RPMI8226 (cell line): ENCODE results near the gene PALM.

Experiments
- DNase-seq: peaks from one replicate; pipeline ENCODE4 v3.0.0-alpha.2; 2015

The PALM gene

DNA sequence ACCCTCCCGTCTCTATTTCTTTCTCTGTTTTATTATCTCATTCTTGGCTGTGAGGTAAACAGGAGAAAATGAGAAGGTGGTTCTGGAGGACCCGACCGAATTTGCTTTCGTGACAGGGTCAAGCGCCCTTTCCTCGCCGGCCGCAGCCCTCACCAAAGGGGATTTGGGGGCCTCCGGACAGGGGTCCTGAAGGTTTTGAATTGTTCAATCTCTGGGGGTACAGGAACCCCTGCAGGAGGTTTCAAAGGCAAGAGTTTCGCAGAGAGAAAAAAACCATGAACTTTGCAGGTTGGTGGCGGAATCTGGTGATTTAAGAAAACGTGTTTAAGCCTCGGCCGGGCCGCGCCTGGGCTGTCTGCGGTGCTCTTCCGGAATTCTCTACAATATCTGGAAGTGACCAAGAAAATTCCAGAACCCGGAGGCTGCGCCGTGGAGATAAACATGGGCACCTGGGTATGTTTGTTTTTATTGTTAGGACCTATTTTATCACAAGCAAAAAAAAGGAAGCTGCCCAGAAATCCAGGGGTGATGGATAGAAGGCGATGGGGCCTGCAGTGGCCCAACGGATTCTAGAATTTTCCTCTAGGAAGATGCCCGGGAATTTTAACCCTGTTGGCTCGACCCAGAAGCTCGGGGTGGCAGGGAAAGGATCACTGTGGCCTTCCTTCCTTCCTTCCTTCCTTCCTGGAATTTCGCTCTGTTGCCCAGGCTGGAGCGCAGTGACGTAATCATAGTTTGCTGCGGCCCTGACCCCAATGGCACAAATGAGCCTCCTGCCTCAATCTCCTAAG, 74.3 kb downstream of the PALM start:
- DNase-seq, result no peak

DNA sequence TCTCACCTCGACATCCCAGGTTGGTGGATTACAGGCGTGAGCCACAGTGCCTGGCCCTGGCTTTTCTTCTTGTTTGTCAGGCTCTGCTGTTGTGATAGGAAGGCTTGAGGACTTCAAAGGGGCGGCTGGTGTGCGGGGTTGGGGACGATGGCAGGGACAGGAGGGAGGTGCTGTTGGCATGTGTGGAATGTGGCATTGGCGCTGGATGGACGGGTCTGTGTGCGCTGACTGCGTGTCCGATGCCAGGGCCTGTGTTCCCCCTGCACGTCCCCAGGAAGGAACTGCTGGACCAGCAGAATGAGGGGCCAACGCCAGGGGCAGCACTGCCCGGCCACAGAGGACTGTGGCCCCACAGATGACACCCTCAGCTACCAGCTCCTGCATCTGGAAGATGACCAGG, 75.8 kb downstream of the PALM start:
- no peak for DNase-seq

DNA sequence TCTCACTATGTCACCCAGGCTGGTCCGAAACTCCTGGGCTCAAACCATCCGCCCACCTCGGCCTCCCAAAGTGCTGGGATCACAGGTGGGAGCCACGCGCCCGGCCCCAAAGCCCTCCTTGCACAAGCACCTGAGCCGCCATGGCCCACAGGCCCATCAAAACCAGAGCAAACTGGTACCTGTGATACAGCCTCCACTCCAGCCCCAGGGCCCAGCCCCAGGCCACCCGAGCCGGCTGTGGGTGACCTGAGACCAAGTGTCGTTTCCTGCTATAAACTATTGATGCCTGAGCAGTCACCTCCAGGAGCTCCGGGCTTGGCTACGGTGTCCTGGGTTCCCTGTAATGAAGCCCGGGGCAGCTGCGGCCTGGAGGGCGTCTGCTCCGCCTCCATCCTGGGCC, 78.8 kb downstream of the PALM start:
- DNase-seq, result no peak

DNA sequence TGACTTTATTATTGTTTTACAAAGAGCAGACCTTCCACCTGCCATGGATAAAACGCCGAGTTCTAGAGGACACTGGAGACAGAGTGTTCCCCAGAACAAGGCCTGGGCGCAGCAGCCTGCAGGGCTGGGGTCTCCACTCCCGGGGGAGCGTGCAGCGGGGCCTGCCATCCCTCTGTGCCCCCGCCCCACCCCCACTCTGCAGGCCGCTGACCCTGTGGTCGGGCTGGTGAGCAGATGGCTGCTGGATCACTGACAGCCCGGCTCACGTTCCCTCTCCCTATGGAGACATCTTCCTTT, 79.9 kb downstream of the PALM start:
- no peak for DNase-seq

DNA sequence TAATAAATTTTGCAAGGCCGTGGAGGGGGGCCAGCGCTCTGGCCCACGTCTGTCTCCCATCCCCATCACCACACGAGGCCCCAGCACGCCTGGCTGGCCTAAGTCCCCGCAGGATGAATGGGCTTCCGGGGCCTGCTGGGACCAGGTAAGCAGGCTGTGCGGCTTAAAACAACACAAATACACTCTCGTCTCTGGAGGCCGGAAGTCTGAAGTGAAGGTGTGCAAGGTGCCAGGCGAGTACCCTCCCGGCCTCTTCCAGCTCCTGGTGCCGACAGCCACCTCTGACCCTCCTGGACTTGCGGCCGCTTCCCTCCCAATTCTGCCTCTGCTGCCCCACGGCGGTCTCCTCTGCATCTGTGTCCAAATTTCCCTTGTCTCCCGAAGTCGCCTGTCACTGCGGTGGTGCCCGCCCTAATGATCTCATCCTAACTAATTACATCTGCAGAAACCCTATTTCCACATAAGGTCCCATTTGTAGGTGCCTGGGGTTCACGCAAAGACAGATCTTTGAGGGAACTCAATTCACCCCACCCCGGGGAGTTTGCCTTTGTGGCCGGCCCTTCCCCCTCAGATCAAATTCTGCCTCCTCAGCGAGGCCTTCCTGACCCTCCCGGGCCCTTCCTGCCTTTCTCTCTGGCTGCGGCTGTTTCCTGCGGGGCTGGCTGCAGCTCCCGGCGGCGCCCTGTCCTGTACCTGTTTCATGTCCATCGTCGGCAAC, 80.4 kb downstream of the PALM start:
- no peak for DNase-seq

DNA sequence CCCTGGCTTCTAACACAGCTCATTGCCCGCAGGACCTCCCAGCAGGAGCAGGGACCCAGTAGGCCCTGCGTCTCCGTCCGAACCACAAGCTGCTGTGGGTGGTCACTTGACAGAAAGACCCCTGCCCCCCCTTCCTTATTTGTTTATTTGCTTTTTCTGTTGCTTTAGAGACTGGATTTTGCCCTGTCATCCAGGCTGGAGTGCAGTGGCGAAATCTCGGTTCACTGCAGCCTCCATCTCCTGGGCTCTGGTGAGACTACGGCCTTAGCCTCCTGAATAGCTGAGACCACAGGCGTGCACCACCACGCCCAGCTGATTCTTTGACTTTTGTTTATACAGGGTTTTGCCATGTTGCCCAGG, 80.9 kb downstream of the PALM start:
- DNase-seq, result no peak

DNA sequence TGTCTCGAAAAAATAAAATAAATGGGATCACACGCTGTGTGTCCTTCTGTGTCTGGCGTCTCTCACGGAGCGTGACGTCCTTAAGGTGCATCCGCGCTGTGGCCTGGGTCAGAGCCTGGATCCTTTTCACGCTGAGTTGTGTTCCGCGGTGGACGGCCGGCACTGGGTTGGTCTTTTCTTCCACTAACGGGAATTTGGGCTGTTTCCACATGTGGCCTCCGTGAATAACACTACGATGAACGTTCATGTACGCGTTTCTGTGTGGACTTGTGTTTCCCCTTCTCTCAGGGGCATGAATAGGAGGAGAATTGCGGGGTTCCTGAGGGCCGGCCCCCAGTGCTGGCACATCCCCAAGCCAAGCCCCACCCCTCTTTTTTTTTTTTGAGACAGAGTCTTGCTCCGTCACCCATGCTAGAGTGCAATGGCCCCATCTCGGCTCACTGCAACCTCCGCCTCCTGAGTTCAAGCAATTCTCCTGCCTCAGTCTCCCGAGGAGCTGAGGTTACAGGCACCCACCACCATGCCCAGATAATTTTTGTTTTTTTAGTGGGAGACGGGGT, 82.4 kb downstream of the PALM start:
- DNase-seq, result no peak

DNA sequence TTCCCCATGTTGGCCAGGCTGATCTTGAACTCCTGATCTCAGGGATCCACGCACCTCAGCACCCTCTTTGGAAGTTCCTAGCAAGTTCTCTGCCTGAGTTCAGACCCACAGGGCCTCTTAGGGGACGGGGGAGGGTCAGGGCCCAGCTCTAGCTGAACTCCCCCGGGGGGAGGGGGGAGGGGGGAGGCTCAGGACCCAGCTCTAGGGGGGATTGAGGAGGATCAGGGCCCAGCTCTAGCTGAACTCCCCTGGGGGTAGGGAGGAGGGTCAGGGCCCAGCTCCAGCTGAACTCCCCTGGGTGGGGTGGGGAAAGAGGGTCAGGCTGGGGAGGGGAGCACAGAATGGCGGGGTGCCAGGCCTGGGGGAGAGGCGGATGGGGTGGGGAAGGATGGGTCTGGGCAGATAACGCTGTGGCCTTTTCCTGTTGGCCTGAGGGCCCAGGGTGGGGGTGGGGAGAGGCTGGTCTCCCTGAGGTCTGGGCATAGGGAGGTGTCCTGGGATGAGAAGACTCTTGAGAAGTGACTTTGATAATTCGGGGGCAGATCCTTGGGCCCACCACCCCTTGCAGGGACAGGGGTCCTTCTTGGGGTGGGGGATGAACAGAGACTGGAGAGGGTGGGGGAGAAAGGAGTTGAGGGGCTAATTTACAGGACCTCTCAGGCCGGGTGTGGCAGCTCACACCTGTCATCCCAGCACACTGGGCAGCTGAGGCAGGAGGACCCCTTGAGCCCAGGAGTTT, 83.0 kb downstream of the PALM start:
- no peak for DNase-seq

DNA sequence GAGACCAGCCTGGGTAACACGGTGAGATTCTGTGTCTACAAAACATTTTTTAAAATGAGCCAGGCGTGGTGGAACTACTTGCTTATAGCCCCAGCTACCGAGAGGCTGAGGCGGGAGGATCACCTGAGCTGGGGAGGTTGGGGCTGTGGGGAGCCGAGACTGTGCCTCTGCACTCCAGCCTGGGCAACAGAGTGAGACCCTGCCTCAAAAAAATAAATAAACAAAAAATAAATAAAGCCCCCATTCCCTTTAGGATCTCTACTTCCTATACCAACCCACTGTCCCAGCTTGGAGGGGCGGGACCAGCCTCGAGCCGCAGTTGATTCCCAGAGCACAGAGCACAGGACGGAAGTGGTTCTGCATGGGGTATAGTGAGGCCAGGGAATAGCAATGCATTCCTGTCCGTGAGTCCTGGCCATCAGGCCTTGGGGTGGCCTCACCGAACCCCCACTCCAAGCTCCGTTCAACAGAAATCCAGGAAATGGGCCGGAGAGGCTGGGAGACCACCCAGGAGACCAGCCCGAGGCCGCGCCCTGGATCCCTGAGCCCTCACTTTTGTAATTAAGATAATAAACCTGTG, 83.7 kb downstream of the PALM start:
- no peak for DNase-seq

DNA sequence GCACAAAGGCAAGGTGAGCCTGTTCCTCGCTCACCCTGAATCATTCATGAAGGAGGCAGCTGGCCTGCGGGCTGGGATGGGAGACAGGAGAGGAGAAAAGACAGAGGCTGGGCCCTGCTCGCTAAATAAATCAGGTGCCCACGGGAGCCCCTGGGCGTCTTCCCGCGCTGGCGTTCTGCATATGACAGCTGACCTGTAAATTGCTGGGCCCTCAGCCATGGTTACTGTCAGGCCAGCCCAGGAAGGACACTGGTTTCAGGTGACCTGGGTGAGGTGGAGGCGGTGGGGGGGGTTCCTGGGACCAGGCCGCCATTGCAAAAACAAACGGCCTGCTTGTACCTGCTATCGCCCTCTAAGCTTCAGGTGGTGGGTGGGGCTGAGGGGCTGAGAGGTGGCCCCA, 85.1 kb downstream of the PALM start:
- DNase-seq, result no peak

DNA sequence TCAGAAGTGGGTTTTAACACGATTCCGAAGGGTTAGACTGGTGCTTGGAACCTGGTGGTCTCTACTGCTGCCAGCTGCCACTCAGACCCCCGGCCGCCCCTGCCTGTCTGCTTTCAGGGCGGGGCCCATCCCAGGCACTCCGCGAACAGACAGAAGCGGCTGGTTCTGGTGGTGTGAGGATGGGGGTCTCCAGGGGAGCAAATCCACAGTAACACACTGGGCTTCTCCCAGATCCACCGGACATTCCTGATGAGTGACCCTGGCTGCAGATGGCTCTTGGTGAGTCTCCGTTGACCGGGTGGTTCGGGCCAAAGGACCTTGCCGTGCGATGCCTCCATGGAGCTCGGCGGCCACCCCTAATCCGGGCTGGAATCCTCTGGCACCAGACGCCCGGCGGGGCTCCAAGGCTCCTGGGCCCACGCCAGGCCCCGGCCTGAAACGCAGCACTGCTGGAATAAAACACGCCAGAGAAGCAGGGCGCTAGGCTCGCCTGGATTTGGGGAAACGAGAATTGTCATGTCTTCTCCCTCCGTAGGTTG, 86.4 kb downstream of the PALM start:
- DNase-seq, result no peak

DNA sequence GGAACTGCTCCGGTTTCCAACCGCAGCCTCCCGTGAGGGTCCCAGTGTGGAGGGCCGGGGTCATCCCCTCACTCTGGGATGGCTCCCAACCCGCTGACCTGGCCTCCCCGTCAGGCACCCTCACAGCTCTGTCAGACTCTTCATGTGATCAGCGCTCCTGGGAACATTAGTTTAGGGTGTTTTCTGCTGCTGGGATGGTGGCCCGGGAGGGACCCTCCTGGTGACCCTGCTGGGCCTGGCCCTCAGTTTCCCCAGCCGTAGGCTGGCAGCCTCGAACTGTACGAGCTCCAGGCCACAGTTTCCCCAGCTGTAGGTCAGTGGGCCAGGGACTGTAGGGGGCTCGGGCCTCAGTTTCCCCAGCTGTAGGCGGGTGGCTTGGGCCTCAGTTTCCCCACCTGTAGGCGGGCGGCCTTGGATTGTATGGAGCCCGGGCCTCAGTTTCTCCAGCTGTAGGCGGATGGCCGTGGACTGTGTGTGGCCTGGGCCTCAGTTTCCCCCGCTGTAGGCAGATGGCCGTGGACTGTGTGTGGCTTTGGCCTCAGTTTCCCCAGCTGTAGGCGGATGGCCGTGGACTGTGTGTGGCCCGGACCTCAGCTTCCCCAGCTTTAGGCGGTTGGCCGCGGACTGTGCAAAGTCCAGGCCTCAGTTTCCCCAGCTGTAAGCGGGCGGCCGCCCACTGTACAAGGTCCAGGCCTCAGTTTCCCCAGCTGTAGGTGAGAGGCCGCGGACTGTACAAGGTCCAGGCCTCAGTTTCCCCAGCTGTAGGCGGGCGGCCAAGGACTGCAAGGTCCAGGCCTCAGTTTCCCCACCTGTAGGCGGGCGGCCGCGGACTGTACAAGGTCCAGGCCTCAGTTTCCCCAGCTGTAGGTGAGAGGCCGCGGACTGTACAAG, 87.2 kb downstream of the PALM start:
- no peak for DNase-seq

DNA sequence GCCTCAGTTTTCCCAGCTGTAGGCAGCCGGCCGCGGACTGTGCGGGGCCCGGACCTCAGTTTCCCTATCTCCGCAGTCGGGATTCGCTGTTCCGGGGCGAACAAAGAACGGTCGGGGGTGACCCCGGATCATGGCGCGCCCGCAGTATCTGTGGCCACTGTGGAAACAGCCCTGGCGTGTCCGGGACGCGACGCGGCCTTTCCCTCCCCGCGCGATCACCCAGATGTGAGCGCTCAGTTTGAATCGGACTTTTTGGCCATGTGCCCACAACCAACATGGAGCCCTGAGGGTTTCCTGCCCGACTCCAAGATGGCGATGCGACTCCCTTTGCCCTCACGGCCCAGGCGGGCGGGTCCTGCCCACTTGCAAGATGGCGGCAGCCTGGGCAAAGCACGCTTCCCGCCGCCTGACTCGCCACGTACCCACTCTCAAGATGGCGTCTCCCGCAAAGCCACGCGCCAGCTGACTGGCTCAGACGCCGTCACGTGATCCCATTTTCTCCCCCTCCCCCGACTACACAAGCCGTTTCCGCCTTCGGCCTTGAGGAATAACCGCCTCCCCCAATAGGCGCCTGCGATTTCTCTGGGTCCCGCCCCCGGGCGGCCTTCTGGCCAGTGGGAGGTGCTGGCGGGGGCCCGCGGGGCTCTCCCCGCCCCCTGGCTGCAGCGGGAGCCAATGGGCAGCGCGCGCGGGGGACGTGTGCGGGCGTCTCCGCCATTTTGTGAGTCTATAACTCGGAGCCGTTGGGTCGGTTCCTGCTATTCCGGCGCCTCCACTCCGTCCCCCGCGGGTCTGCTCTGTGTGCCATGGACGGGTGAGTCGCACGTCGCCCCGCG, 88.2 kb downstream of the PALM start, which contains the start of gene PTBP1:
Gene PTBP1 (plus strand): TSS at position 761 of the 836 bp plus-strand sequence. CDS start 46 bp downstream, at position 807.
- DNase-seq, result peak; percentile 100
